Measurements from ENCODE around the gene VEGFA.

DNA sequence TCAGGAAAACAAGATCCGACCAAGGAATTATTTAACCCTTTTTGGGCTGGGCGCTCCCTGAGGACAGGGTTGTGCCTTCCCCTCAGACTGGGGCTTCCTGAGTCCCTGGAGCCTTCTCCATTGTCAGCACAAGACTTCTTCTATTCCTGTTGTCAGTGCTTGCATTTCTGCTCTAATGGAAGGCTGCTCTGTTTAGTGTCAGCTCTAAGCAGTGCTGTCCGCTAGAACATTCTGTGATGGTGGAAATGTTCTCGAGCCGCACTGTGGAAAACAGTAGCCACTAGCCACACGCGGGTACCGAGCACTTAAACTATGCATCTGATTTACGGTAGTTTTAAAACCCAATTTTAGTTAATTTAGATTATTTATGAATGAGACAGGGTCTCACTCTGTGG is 64.0 kb downstream of the VEGFA start:
- TF ChIP-seq EZH2 (IDR thresholded peaks at IDR 0.05; ENCODE audit: insufficient read depth, poor library complexity, severe bottlenecking) (no peak), EZH2phosphoT487 (IDR thresholded peaks at IDR 0.05; ENCODE audit: insufficient read depth, low read depth) (no peak)

Measured in GM23248 (cell line).